VCaP (cell line): ENCODE results near the gene DCTN5.

Experiments
- H3K27ac ChIP-seq: fragments of 450-650 bp; 2 replicates; pipeline ENCODE4 v1.5.1; 2017
- CTCF ChIP-seq: fragments of 450-650 bp; conservative IDR thresholded peaks from 2 replicates; pipeline ENCODE4 v1.5.1; 2017; ENCODE audit warnings: mild to moderate bottlenecking, moderate library complexity

DCTN5 gene

DNA sequence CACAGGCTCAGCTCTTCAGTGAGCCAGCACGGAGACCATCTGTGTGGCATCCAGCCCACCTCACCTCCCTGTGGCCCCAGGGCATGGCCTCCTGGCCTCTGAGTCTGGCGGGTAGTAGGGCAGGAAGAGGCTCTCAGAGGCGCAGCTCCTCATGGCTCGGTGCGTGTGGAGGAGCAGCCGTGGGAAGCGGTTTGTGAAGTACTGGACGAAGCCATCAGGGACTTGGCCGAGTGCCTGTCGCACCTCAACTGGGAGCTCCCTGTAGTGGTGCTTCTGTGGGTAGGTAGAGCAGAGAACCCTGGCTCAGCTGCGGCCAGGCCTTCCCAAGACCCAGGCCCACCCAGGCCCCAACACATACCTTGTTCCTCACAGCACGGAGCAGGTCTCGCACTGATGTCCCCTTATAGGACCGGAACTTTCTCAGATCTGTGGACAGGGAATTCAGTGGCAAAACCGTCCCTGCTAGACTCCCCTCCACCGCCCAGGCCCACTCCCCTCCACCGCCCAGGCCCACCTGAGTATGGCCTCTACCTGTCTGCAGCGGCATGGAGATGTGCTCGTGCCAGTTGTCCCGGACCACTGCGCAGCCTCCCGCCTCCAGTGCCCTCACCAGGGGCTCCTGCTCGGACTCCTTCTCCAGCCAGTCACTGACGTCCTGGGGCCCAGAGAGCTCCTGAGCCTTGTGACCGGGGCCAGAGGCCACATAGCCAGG, 49.7 kb downstream of the DCTN5 start:
- no peak overlapping the region for H3K27ac ChIP-seq
- no peak for TF ChIP-seq CTCF

DNA sequence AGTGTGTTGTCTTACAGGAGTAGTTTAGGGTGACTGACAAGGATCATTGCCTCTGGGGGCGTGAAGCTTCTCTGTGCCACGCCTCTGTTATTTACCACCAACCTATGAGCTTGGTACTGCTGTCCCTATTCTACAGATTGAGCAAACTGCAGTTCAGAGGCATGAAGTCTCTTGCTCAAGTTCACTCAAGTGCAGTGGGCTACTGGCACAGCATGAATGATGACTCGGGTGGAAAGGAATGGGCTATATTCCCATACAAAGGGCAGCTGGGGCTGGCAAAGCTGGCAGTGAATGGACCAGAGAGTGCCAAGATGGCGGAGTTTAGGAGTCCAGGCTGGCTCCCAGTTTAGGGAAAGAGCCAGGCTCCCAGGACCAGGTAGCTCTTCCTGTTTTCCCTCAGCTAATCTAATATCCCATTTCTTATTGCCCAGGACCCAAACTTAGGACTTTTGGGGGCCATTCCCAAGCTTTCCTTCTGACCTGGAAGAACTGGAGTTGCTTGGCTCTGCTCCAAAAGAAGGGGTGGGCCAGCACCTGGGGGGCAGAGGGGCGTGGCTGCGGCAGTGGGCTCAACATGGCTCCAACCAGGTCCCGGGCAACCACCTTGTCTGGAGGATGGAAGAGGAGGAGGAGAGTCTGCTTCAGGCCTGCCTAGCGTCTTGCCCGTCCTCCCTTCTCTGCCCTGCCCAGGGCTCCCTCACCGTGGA, 50.4 kb downstream of the DCTN5 start:
- no peak overlapping the region for H3K27ac ChIP-seq
- no peak for TF ChIP-seq CTCF

DNA sequence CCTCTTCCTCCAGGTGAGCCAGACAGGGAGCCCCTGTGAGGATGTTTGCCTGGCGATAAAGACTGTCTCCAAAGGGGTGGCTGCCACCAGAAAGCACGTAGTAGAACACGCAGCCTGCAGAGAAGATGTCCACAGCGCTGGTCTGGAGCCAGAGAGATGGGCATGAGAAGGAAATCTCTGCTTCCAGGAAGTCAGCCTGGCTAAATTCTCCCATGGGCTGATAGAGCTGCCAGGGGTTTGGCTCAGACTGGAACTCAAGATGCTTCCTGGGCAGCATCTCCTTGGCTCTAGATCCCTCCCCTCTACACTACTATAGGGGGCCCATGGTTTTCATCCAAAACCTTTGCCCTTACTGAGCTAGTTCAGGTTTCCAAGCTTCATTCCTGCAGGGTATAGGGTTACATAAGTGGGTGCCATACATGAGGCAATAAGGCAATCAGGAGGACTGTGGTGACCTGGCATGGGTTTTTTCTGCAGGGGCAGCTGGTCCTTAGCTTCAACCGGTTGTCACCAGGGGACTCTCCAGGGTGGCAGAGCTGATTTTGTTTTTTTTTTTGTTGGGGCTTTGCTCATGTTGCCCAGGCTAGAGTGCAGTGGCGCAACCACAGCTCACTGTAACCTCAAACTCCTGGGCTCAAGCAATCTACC, 51.0 kb downstream of the DCTN5 start:
- H3K27ac ChIP-seq: no peak overlapping the region
- TF ChIP-seq CTCF: no peak

DNA sequence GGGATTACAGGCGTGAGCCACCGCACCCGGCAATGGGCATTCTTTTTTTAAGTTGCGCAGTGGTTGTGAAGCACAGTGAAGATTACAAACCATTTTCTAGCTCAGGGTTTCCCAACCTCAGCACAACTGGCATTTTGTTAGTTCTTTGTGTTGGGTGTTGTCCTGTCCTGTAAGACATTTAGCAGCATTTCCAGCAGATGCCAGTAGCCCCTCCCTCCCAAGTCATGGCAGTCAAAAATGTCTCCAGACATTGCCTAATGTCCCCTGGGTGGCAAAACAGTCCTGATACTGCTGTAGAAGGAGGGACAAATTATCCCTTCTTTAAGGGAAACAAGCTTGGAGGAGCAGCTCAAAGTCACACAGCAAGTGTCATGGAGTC, 53.0 kb downstream of the DCTN5 start:
- TF ChIP-seq CTCF: no peak
- no peak overlapping the region for H3K27ac ChIP-seq

DNA sequence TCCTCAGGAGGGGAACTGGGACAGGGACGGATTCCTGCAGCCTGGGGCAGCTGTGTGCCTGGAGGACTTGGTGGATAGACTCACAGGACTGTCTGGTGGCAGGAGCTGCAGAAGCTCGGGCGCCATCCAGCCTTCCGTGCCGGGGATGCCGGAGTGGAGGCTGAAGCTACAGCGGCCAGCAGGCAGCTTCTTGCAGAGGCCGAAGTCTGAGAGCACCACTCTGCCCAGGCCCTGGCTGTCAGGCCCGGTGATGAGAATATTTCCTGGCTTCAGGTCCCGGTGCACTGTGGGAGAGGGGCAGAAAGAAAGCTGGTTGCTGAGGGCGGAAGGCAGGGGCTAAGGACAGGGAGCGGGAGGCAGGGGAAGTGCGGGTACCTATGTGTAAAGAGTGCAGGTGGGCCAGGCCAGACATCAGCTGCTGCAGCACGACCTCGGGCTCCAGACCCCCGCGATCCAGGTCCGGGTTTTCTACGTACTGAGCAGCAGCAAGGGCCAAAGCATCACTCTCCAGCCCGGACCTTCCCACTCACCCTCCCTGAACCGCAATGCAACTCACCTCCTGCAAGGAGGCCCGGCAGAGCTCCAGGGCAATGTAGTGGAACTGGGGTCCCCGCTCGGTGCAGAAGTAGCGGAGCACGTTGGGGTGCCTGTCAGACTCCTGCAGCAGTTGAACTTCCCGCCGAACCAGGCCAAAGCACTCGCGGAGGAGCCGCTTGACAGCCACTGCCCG, 53.5 kb downstream of the DCTN5 start:
- TF ChIP-seq CTCF: no peak
- no peak overlapping the region for H3K27ac ChIP-seq

GRCh38 chr16:23695756-23696155, 54.5 kb downstream of the DCTN5 start:
- no peak for TF ChIP-seq CTCF
- no peak overlapping the region for H3K27ac ChIP-seq

- TF ChIP-seq CTCF: no peak
- no peak overlapping the region for H3K27ac ChIP-seq
These were observed 57.8 kb downstream of the DCTN5 start for GRCh38 chr16:23699100-23699499.
